Epidermal melanocyte (primary cell): Measurements from ENCODE around the gene ALPG.

Experiments
- DNase-seq: peaks from one replicate; pipeline ENCODE4 v3.0.0; 2011; ENCODE audit warnings: low spot score; ENCODE audit not compliant: insufficient read length

Gene ALPG

DNA sequence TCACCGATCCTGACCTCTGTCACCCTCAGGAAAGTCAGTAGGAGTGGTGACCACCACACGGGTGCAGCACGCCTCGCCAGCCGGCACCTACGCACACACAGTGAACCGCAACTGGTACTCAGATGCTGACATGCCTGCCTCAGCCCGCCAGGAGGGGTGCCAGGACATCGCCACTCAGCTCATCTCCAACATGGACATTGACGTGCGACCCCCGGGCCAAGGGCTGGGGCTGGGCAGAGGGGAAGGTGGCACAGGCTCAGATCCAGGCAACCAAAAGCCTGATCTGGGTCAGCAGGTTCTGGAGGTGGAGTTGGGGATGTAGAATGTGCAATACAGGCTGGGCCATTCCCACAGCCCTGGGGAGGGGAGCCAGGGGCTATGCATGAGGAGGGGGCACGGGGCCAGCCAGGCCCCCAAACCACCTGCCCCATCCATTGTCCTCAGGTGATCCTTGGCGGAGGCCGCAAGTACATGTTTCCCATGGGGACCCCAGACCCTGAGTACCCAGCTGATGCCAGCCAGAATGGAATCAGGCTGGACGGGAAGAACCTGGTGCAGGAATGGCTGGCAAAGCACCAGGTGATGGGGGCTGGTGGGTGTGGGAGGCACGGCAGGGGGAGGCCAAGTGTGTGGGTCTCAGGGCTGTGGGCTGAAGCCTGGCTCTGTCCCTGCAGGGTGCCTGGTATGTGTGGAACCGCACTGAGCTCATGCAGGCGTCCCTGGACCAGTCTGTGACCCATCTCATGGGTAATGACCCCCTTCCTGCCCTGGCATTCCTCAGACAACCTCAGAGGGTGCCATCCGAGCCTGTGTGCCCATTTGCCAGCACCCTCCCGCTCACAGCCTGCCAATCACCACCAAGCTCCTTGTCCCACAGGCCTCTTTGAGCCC lies 50.7 kb downstream of the ALPG start:
- no peak for DNase-seq

GRCh38 chr2:232458051-232458660 lies 51.5 kb downstream of the ALPG start:
- no peak for DNase-seq

- DNase-seq, result no peak
Observed at GRCh38 chr2:232458661-232459418, 52.2 kb downstream of the ALPG start.

- DNase-seq, result no peak
Observed at GRCh38 chr2:232459419-232460035, 52.9 kb downstream of the ALPG start.

DNA sequence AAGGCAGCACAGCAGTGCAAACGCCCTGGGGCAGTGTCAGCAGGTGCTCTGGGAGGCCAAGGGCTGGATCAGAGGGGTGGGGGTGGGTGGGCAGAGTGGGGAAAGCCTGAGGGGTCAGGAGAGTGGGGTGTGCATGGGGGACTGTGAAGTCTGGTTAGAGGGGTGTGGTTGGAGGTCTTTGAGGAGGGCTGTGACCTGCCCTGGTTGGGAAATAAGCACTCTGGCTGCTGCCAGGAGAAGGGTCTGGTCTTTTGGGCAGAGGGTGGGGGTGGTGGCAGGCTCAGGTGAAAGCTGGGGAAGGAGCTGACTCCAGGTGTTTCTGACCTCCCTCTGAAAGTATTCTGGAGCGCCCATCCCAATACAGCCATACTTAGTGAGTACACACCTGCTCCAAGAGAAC lies 53.5 kb downstream of the ALPG start:
- no peak for DNase-seq
